ENCODE data around the gene ZDHHC18. TPM values are rescaled to one million over a fixed set of nuclear protein-coding genes. Genes with fewer than 3 reads are reported as not detected.
"Not testable (repeated sequence)": the region's sequence is repeated elsewhere in the genome, so short reads cannot be mapped to it uniquely, and the experiment has no call there.

ZDHHC18 gene
- total RNA-seq, 1 donor, result 26.1 TPM

- Histone ChIP-seq H3K4me3 (ENCODE audit: low read length) (no peak overlapping the region), H3K27me3 (ENCODE audit: insufficient read depth, low read length) (no peaks in the 10 kb centered on the region)
These were observed 30.3 kb downstream of the ZDHHC18 start for GRCh38 chr1:26856604-26857469.

DNA sequence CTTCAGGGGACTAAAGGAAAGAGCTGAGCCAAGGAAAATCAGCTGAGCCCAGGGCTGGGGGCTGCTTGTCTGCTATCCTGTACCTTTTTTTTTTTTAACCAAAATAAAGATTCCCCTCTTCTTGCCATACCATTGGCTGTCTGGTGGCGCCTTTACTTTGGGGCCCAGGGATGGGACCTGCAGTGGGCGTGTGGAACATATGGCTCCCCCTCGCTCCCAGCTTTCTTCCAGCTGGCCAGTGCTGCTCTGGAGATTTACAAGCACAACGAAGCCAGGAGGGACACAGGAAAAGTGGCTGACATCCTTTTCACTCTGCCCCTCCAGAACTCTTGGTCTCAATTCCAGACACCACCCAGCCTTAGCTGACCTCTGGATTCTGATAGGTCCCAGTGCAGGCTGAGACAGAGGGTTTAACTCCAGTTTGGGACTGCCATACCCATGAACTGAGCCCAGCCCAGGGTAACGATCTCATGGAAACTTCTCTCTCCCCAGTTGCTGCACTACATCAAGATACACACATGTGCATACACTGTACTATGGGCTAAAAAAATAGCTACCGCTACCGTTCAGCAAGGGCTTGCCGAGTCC is 31.1 kb downstream of the ZDHHC18 start:
- Histone ChIP-seq H3K27me3 (ENCODE audit: insufficient read depth, low read length) (no peaks in the 10 kb centered on the region), H3K4me1 (ENCODE audit: insufficient read depth, low read length) (no peaks in the 10 kb centered on the region), H3K4me3 (ENCODE audit: low read length) (no peak overlapping the region), H3K9me3 (ENCODE audit: low read depth, low read length) (no peaks in the 10 kb centered on the region)

More at GRCh38 chr1:26856604-26857469, 30.3 kb downstream of the ZDHHC18 start:
- no peaks in the 10 kb centered on the region for H3K4me1 ChIP-seq (ENCODE audit: insufficient read depth, low read length)
- H3K9me3 ChIP-seq (ENCODE audit: low read depth, low read length), result no peaks in the 10 kb centered on the region

GRCh38 chr1:26858160-26858559 is 31.7 kb downstream of the ZDHHC18 start:
- Histone ChIP-seq H3K9me3 (ENCODE audit: low read depth, low read length) (no peaks in the 10 kb centered on the region), H3K4me1 (ENCODE audit: insufficient read depth, low read length) (no peaks in the 10 kb centered on the region), H3K4me3 (ENCODE audit: low read length) (no peak overlapping the region), H3K27me3 (ENCODE audit: insufficient read depth, low read length) (no peaks in the 10 kb centered on the region)

- Histone ChIP-seq H3K4me3 (ENCODE audit: low read length) (no peak overlapping the region), H3K9me3 (ENCODE audit: low read depth, low read length) (no peaks in the 10 kb centered on the region), H3K4me1 (ENCODE audit: insufficient read depth, low read length) (peaks cover 3% of the 10 kb centered on the region), H3K27me3 (ENCODE audit: insufficient read depth, low read length) (no peaks in the 10 kb centered on the region)
These were observed 32.6 kb downstream of the ZDHHC18 start for GRCh38 chr1:26858891-26859640.

DNA sequence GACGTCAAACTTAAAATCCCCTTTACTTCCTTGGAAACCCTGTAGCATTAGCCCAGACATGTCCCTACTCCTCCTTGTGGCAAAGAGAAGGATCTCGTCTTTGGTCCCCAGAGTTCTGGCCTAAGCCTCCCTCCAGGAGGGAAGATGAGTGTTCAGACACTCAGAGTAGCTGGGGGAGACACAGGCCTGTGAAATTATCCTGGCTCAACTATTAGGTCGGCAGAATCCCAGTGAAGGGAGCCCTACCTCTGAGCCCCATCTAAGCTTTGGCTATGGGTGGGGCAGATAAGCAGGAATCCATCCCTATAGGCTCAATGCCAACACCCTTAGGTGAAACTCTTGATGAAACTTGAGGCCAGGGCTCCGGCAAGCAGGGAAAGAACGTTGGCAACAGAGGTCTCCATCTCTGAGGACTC is 34.8 kb downstream of the ZDHHC18 start:
- H3K4me1 ChIP-seq (ENCODE audit: insufficient read depth, low read length), result peaks cover 15% of the 10 kb centered on the region
- no peaks in the 10 kb centered on the region for H3K9me3 ChIP-seq (ENCODE audit: low read depth, low read length)
- no peak overlapping the region for H3K4me3 ChIP-seq (ENCODE audit: low read length)
- no peaks in the 10 kb centered on the region for H3K27me3 ChIP-seq (ENCODE audit: insufficient read depth, low read length)

GRCh38 chr1:26861889-26862378 is 35.4 kb downstream of the ZDHHC18 start:
- H3K4me1 ChIP-seq (ENCODE audit: insufficient read depth, low read length), result peaks cover 15% of the 10 kb centered on the region
- no peak overlapping the region for H3K4me3 ChIP-seq (ENCODE audit: low read length)
- H3K27me3 ChIP-seq (ENCODE audit: insufficient read depth, low read length), result no peaks in the 10 kb centered on the region
- no peaks in the 10 kb centered on the region for H3K9me3 ChIP-seq (ENCODE audit: low read depth, low read length)

DNA sequence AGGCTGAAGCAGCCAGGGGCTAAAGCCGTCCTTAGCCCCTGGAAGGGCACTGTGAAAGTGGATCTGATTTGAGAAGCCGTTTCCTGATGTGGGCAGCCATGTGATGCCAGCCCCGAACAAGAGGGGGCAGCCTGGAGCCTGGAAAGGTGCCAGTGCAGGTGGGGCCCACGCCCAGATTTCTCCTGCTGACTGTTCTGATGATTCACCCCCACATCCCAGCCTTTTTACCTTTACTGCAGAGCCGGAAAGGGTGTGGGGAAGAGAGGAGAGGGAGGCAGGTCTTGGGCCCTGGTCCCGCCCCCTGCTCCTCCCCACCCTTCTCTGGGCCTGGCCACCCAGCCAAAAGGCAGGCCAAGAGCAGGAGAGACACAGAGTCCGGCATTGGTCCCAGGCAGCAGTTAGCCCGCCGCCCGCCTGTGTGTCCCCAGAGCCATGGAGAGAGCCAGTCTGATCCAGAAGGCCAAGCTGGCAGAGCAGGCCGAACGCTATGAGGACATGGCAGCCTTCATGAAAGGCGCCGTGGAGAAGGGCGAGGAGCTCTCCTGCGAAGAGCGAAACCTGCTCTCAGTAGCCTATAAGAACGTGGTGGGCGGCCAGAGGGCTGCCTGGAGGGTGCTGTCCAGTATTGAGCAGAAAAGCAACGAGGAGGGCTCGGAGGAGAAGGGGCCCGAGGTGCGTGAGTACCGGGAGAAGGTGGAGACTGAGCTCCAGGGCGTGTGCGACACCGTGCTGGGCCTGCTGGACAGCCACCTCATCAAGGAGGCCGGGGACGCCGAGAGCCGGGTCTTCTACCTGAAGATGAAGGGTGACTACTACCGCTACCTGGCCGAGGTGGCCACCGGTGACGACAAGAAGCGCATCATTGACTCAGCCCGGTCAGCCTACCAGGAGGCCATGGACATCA is 36.5 kb downstream of the ZDHHC18 start, which contains the start of gene SFN:
TSS of gene SFN (plus strand) at position 369 of the 904 bp plus-strand sequence. CDS start at position 433, 64 bp downstream.
- H3K9me3 ChIP-seq (ENCODE audit: low read depth, low read length), result no peaks in the 10 kb centered on the region
- no peak within 1 kb of the TSS for H3K4me3 ChIP-seq (ENCODE audit: low read length)
- no peaks in the 10 kb centered on the region for H3K27me3 ChIP-seq (ENCODE audit: insufficient read depth, low read length)
- H3K4me1 ChIP-seq (ENCODE audit: insufficient read depth, low read length), result peaks cover 15% of the 10 kb centered on the region

DNA sequence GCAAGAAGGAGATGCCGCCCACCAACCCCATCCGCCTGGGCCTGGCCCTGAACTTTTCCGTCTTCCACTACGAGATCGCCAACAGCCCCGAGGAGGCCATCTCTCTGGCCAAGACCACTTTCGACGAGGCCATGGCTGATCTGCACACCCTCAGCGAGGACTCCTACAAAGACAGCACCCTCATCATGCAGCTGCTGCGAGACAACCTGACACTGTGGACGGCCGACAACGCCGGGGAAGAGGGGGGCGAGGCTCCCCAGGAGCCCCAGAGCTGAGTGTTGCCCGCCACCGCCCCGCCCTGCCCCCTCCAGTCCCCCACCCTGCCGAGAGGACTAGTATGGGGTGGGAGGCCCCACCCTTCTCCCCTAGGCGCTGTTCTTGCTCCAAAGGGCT is 37.2 kb downstream of the ZDHHC18 start:
- peaks cover 15% of the 10 kb centered on the region for H3K4me1 ChIP-seq (ENCODE audit: insufficient read depth, low read length)
- H3K4me3 ChIP-seq (ENCODE audit: low read length), result no peak overlapping the region
- H3K27me3 ChIP-seq (ENCODE audit: insufficient read depth, low read length), result no peaks in the 10 kb centered on the region
- no peaks in the 10 kb centered on the region for H3K9me3 ChIP-seq (ENCODE audit: low read depth, low read length)

DNA sequence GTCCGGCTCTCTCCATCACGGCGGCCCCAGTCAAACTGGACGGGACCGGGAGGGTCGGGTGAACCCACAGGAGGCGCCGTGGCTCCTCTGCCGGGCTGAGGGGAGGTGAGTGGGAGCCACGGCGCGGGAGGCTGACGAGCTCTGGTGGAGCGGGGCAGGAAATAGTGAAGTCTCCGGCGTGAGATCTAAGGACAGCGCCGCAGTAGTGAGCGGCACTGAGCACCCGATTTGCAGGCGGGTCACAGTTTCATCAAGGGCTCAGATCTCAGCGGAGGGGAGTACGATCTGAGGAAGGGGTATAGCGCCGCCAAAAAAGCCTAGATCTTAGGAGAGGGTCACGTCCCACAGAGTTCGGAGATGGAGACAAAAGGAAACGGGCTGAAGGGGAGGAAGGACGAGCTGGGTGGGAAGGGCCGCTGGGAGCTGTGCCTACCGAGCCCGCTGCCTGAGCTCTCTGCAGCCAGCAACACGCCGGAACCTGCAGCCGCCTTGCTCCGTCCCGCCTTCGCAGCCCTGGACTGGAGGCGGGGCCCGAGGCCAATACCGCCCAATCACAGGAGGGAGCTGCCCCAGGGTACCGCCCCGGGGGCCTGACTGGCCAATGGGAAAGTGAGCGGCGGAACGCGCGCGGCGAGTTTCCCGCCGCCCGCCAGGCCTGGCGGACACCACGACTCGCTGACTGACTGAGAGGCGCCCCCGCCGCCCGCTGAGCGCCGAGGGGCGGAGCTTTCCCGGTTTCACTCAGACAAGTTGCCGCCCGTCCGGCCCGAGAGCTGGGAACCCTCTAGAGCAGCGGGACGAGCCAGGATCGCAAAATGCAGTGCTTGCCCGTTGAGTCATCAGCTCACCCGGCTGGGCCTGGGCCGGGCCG is 38.4 kb downstream of the ZDHHC18 start:
- H3K4me1 ChIP-seq (ENCODE audit: insufficient read depth, low read length), result peaks cover 15% of the 10 kb centered on the region
- no peaks in the 10 kb centered on the region for H3K27me3 ChIP-seq (ENCODE audit: insufficient read depth, low read length)
- H3K4me3 ChIP-seq (ENCODE audit: low read length), result peak overlapping the region; percentile 74
- H3K9me3 ChIP-seq (ENCODE audit: low read depth, low read length), result no peaks in the 10 kb centered on the region

GRCh38 chr1:26873097-26873496 is 46.6 kb downstream of the ZDHHC18 start:
- not testable (repeated sequence) for H3K27me3 ChIP-seq (ENCODE audit: insufficient read depth, low read length); H3K4me1 ChIP-seq (ENCODE audit: insufficient read depth, low read length); H3K9me3 ChIP-seq (ENCODE audit: low read depth, low read length); H3K4me3 ChIP-seq (ENCODE audit: low read length)

DNA sequence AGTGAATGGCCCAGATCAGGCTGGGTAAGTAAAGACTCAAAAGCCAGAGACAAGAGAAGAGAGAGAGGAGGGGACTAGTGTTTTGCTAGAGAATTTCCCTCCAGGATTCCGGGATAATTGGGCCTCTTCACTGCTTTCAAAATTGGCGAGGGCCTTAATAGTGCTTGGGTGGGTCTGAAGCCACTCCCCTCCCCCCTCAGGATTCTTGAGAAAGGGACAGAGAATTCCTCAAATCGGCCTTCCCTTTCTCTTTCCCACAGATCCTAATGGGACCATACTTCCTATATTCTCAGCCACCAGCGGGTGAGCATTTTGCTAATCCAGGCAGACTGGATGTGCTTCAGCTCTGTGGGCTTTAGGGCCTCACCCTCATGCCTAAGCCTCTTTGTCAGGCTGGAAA is 48.4 kb downstream of the ZDHHC18 start:
- Histone ChIP-seq H3K27me3 (ENCODE audit: insufficient read depth, low read length) (no peaks in the 10 kb centered on the region), H3K9me3 (ENCODE audit: low read depth, low read length) (no peaks in the 10 kb centered on the region), H3K4me3 (ENCODE audit: low read length) (no peak overlapping the region), H3K4me1 (ENCODE audit: insufficient read depth, low read length) (no peaks in the 10 kb centered on the region)

GRCh38 chr1:26877326-26877725 is 50.8 kb downstream of the ZDHHC18 start:
- no peaks in the 10 kb centered on the region for H3K4me1 ChIP-seq (ENCODE audit: insufficient read depth, low read length)
- no peaks in the 10 kb centered on the region for H3K27me3 ChIP-seq (ENCODE audit: insufficient read depth, low read length)
- H3K4me3 ChIP-seq (ENCODE audit: low read length), result no peak overlapping the region
- no peaks in the 10 kb centered on the region for H3K9me3 ChIP-seq (ENCODE audit: low read depth, low read length)

DNA sequence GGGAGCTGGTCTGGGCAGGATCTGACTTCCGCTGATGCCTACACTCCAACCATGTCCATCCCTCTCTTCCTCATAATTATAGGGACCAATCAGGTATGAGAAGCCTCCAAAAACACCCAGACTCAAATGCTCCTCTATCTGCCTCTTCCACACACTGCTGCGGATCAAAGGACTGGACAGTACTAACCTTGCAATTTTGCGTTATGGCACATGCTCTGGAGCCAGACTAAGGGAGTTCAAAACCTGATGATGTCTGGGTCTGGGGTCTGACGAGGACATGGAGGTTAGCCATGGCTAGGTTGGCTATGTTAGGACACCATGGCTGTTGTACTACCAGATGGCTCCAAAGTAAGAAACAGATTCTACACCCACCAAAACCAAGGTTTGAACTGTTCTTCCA is 53.3 kb downstream of the ZDHHC18 start:
- Histone ChIP-seq H3K4me3 (ENCODE audit: low read length) (no peak overlapping the region), H3K9me3 (ENCODE audit: low read depth, low read length) (no peaks in the 10 kb centered on the region), H3K4me1 (ENCODE audit: insufficient read depth, low read length) (no peaks in the 10 kb centered on the region), H3K27me3 (ENCODE audit: insufficient read depth, low read length) (no peaks in the 10 kb centered on the region)

All from mononuclear cell (primary cell).